ENCODE data around the gene FAM47E. TPM values are rescaled to one million over a fixed set of nuclear protein-coding genes. Genes with fewer than 3 reads are reported as not detected.
"Not testable (repeated sequence)": the region's sequence is repeated elsewhere in the genome, so short reads cannot be mapped to it uniquely, and the experiment has no call there.

The FAM47E gene
- polyA plus RNA-seq, 4 donors, result 1.8 to 24.7 (median 5.3) TPM

DNA sequence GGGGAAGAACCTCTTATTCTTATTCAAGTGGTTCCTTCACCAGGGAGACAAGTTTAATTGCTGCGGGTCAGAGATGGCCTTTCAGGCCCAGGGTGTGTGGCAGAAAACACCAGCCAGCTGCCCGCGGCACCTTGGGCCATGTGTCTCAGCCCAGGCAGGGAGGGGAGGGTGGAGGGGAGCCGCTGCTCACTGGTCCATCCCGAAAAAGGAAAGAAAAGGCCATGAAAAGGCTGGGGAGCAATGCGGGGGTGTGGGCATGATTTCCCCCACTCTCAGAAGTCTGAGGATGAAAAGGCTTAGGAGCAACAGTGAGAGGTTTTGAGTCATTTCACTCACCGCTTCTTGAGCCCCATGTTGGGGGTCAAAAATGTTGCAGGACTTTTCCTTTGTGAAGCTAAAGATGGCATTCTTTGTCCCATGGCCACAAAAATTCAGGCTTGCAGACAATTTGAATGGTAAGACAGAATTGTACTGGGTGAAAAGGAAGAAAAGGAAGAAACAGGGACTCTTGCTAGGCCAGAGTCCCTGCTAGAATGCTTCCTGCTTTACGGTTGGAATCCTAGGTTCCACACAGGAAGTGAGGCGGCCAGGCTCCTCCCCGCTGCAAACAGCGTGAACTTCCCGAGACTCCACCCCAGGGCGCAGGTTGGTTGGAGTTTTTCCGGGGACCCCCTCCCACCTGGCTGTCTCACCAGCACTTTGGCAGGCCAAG is 17.4 kb upstream of the FAM47E start:
- whole genome bisulfite sequencing, 3 donors, result 83 to 95% (median 85%) methylated on average over 14 of the region's 14 CpGs
- Histone ChIP-seq H3K9me3 (ENCODE audit: control insufficient read depth in 2 of 2, insufficient read depth in 1 of 2, low read depth in 1 of 2, low read length in 1 of 2) (peaks cover 0 to 34% of the 10 kb centered on the region in 2 donors), H3K27ac (ENCODE audit: low read depth in 1 of 3, low read length in 2 of 3) (peak overlapping the region in 1 of 3 donors; percentile 80), H3K36me3 (ENCODE audit: control insufficient read depth in 3 of 3, insufficient read depth in 2 of 3, low read depth in 1 of 3, low read length in 3 of 3) (peaks cover 0 to 6% (median 0%) of the 10 kb centered on the region in 3 donors), H3K4me1 (ENCODE audit: control insufficient read depth in 3 of 3, insufficient read depth in 2 of 3, low read depth in 1 of 3, low read length in 2 of 3) (peaks cover 0 to 19% (median 0%) of the 10 kb centered on the region in 3 donors), H3K27me3 (ENCODE audit: control insufficient read depth in 3 of 3, insufficient read depth in 3 of 3, low read length in 3 of 3) (no peaks in the 10 kb centered on the region), H3K4me3 (ENCODE audit: low read depth in 1 of 3, low read length in 3 of 3) (peak overlapping the region in 1 of 3 donors; percentile 45)
- DNase-seq, result no peak
- no peak for FAIRE-seq

DNA sequence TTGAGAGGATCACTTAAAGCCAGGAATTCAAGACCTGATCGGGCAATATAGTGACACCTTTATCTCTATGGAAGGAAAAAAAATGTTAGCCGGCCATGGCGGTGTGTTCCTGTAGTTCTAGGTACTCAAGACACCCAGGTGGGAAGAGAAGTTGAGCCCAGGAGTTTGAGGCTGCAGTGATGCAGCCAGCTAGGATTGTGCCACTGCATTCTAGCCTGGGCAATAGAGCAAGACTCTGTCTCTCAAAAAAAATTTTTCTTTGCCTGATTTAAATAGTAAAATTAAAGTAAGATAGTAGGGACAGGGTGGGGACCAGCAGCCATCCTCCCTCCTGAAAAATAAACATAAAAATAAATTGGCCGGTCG is 16.9 kb upstream of the FAM47E start:
- FAIRE-seq, result no peak
- H3K4me3 ChIP-seq (ENCODE audit: low read depth in 1 of 3, low read length in 3 of 3), result peak overlapping the region in 1 of 3 donors; percentile 45

DNA sequence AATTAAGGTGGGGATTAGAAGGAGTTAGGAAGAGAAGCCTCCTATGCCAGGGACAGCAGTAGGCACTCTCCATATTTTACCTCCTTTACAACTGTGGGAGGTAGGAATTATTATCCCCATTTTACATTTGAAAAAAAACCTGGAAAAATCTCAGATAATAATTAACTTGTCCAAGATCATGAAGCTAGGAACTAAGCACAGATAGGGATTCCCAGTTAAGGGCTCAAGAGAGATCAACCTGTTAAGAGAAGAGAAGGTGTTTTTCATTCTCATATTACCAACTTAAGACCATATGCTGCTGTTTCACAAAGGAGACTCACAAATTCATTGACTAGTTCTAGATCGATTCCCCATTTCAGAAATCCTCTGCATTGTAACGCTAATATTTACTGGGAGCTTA is 16.1 kb upstream of the FAM47E start:
- peaks cover 0 to 23% of the 10 kb centered on the region in 2 donors for H3K9me3 ChIP-seq (ENCODE audit: control insufficient read depth in 2 of 2, insufficient read depth in 1 of 2, low read depth in 1 of 2, low read length in 1 of 2)
- DNase-seq, result no peak
- H3K4me3 ChIP-seq (ENCODE audit: low read depth in 1 of 3, low read length in 3 of 3), result no peak overlapping the region
- 15 to 66% (median 51%) methylated on average over 2 of the region's 2 CpGs for WGBS, 3 donors
- no peaks in the 10 kb centered on the region for H3K27me3 ChIP-seq (ENCODE audit: control insufficient read depth in 3 of 3, insufficient read depth in 3 of 3, low read length in 3 of 3)
- FAIRE-seq, result no peak
- peaks cover 0 to 19% (median 0%) of the 10 kb centered on the region in 3 donors for H3K4me1 ChIP-seq (ENCODE audit: control insufficient read depth in 3 of 3, insufficient read depth in 2 of 3, low read depth in 1 of 3, low read length in 2 of 3)
- H3K36me3 ChIP-seq (ENCODE audit: control insufficient read depth in 3 of 3, insufficient read depth in 2 of 3, low read depth in 1 of 3, low read length in 3 of 3), result peaks cover 0 to 2% (median 0%) of the 10 kb centered on the region in 3 donors
- peak overlapping the region in 1 of 3 donors; percentile 80 for H3K27ac ChIP-seq (ENCODE audit: low read depth in 1 of 3, low read length in 2 of 3)

More for the DNA sequence above, 16.9 kb upstream of the FAM47E start:
- Histone ChIP-seq H3K36me3 (ENCODE audit: control insufficient read depth in 3 of 3, insufficient read depth in 2 of 3, low read depth in 1 of 3, low read length in 3 of 3) (peaks cover 0 to 6% (median 0%) of the 10 kb centered on the region in 3 donors), H3K27ac (ENCODE audit: low read depth in 1 of 3, low read length in 2 of 3) (peak overlapping the region in 1 of 3 donors; percentile 80), H3K4me1 (ENCODE audit: control insufficient read depth in 3 of 3, insufficient read depth in 2 of 3, low read depth in 1 of 3, low read length in 2 of 3) (peaks cover 0 to 19% (median 0%) of the 10 kb centered on the region in 3 donors), H3K27me3 (ENCODE audit: control insufficient read depth in 3 of 3, insufficient read depth in 3 of 3, low read length in 3 of 3) (no peaks in the 10 kb centered on the region), H3K9me3 (ENCODE audit: control insufficient read depth in 2 of 2, insufficient read depth in 1 of 2, low read depth in 1 of 2, low read length in 1 of 2) (peaks cover 0 to 30% of the 10 kb centered on the region in 2 donors)
- no peak for DNase-seq
- 85 to 94% (median 88%) methylated on average over 5 of the region's 5 CpGs for WGBS, 3 donors

DNA sequence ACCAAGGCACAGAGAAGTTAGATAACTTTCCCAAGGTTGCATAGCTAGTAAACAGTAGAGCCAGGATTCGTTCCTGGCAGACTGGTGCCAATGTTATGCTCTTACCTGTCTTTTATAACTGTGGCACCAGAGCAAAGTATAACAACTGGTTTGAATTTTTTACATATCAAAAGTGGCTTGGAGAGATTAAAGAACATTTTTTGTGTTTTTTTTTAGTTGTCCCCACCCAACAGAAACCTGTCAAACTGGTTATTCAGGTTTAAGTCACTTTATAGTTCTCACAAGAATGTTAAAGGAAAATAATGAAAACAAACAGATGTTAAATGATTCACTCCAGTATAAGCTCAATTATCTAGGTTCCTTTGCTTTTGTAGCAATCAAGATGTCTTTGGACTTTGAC is 15.6 kb upstream of the FAM47E start:
- WGBS, 3 donors, result 12 to 35% (median 26%) methylated on average over 1 of the region's 1 CpG

DNA sequence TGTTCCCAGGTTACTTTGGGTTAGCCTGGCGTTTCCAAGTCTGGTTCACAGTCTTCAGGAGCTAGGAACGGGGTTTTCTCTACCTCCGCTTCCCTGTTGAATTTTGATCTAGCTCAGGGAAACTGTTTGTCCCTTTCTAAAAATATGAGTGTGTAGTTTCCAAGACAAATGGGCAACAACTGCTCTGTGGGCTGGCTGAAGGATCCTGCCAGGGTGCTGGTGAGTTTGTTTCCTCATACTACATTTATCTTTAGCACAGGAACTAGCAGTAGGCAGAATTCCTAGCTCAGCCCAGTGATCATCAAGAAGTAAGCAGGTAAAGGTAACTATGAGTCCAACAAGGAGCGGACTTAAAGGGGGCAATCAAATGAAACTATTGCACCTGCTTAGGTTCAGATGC is 13.3 kb upstream of the FAM47E start:
- WGBS, 3 donors, result 85 to 89% (median 89%) methylated on average over 4 of the region's 4 CpGs
- FAIRE-seq, result no peak
- H3K36me3 ChIP-seq (ENCODE audit: control insufficient read depth in 3 of 3, insufficient read depth in 2 of 3, low read depth in 1 of 3, low read length in 3 of 3), result no peaks in the 10 kb centered on the region
- peaks cover 0 to 15% (median 0%) of the 10 kb centered on the region in 3 donors for H3K4me1 ChIP-seq (ENCODE audit: control insufficient read depth in 3 of 3, insufficient read depth in 2 of 3, low read depth in 1 of 3, low read length in 2 of 3)
- H3K27ac ChIP-seq (ENCODE audit: low read depth in 1 of 3, low read length in 2 of 3), result no peak overlapping the region
- H3K27me3 ChIP-seq (ENCODE audit: control insufficient read depth in 3 of 3, insufficient read depth in 3 of 3, low read length in 3 of 3), result no peaks in the 10 kb centered on the region
- H3K4me3 ChIP-seq (ENCODE audit: low read depth in 1 of 3, low read length in 3 of 3), result no peak overlapping the region
- DNase-seq, result no peak
- peaks cover 0 to 24% of the 10 kb centered on the region in 2 donors for H3K9me3 ChIP-seq (ENCODE audit: control insufficient read depth in 2 of 2, insufficient read depth in 1 of 2, low read depth in 1 of 2, low read length in 1 of 2)

More for the DNA sequence above, 15.6 kb upstream of the FAM47E start:
- H3K4me1 ChIP-seq (ENCODE audit: control insufficient read depth in 3 of 3, insufficient read depth in 2 of 3, low read depth in 1 of 3, low read length in 2 of 3), result peaks cover 0 to 19% (median 0%) of the 10 kb centered on the region in 3 donors
- H3K36me3 ChIP-seq (ENCODE audit: control insufficient read depth in 3 of 3, insufficient read depth in 2 of 3, low read depth in 1 of 3, low read length in 3 of 3), result no peaks in the 10 kb centered on the region
- peak overlapping the region in 1 of 3 donors; percentile 80 for H3K27ac ChIP-seq (ENCODE audit: low read depth in 1 of 3, low read length in 2 of 3)
- DNase-seq, result peak; percentile 92 to 93
- no peaks in the 10 kb centered on the region for H3K27me3 ChIP-seq (ENCODE audit: control insufficient read depth in 3 of 3, insufficient read depth in 3 of 3, low read length in 3 of 3)
- H3K9me3 ChIP-seq (ENCODE audit: control insufficient read depth in 2 of 2, insufficient read depth in 1 of 2, low read depth in 1 of 2, low read length in 1 of 2), result peaks cover 0 to 20% of the 10 kb centered on the region in 2 donors
- FAIRE-seq, result peak; percentile 39
- H3K4me3 ChIP-seq (ENCODE audit: low read depth in 1 of 3, low read length in 3 of 3), result no peak overlapping the region

DNA sequence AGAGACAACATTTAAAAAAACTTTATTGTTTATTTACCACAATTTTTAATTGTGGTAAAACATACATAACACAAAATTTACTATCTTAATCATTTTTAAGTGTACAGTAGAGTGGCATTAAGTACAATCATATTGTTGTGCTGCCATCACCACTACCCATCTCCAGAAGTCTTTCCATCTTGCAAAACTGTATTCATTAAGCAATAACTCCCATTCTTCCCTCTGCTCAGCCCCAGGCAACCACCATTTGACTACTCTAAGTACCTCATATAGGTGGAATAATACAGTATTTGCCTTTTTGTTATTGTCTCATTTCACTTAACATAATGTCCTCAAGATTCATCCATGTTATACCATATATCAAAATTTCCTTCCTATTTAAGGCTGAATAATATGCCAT is 12.8 kb upstream of the FAM47E start:
- FAIRE-seq, result no peak

DNA sequence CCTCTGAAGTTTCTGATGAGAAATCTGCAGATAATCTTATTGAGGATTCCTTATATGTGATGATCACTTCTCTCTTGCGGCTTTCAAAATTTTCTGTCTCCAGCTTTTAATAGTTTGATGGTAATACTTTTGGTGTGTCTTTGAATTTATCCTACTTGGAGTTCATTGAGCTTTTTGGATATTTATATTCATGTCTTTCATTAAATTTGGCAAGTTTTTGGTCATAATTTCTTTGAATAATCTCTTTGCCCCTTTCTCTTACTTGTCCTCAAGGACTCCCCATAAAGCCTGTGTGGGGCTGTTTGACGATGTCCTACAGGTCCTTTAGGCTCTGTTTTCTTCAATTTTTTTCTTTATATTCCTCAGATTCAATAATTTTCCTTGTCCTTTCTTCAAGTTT is 11.3 kb upstream of the FAM47E start:
- DNase-seq, result no peak
- no peaks in the 10 kb centered on the region for H3K27me3 ChIP-seq (ENCODE audit: control insufficient read depth in 3 of 3, insufficient read depth in 3 of 3, low read length in 3 of 3)
- H3K4me1 ChIP-seq (ENCODE audit: control insufficient read depth in 3 of 3, insufficient read depth in 2 of 3, low read depth in 1 of 3, low read length in 2 of 3), result peaks cover 0 to 7% (median 0%) of the 10 kb centered on the region in 3 donors
- no peak overlapping the region for H3K4me3 ChIP-seq (ENCODE audit: low read depth in 1 of 3, low read length in 3 of 3)
- 93 to 94% (median 94%) methylated on average over 2 of the region's 2 CpGs for WGBS, 3 donors
- H3K27ac ChIP-seq (ENCODE audit: low read depth in 1 of 3, low read length in 2 of 3), result no peak overlapping the region
- no peaks in the 10 kb centered on the region for H3K36me3 ChIP-seq (ENCODE audit: control insufficient read depth in 3 of 3, insufficient read depth in 2 of 3, low read depth in 1 of 3, low read length in 3 of 3)
- peaks cover 0 to 24% of the 10 kb centered on the region in 2 donors for H3K9me3 ChIP-seq (ENCODE audit: control insufficient read depth in 2 of 2, insufficient read depth in 1 of 2, low read depth in 1 of 2, low read length in 1 of 2)
- no peak for FAIRE-seq

More for the DNA sequence above, 12.8 kb upstream of the FAM47E start:
- H3K4me1 ChIP-seq (ENCODE audit: control insufficient read depth in 3 of 3, insufficient read depth in 2 of 3, low read depth in 1 of 3, low read length in 2 of 3), result peaks cover 0 to 15% (median 0%) of the 10 kb centered on the region in 3 donors
- no peak overlapping the region for H3K27ac ChIP-seq (ENCODE audit: low read depth in 1 of 3, low read length in 2 of 3)
- no peak for DNase-seq
- no peaks in the 10 kb centered on the region for H3K36me3 ChIP-seq (ENCODE audit: control insufficient read depth in 3 of 3, insufficient read depth in 2 of 3, low read depth in 1 of 3, low read length in 3 of 3)
- peaks cover 0 to 24% of the 10 kb centered on the region in 2 donors for H3K9me3 ChIP-seq (ENCODE audit: control insufficient read depth in 2 of 2, insufficient read depth in 1 of 2, low read depth in 1 of 2, low read length in 1 of 2)
- H3K27me3 ChIP-seq (ENCODE audit: control insufficient read depth in 3 of 3, insufficient read depth in 3 of 3, low read length in 3 of 3), result no peaks in the 10 kb centered on the region
- no peak overlapping the region for H3K4me3 ChIP-seq (ENCODE audit: low read depth in 1 of 3, low read length in 3 of 3)

DNA sequence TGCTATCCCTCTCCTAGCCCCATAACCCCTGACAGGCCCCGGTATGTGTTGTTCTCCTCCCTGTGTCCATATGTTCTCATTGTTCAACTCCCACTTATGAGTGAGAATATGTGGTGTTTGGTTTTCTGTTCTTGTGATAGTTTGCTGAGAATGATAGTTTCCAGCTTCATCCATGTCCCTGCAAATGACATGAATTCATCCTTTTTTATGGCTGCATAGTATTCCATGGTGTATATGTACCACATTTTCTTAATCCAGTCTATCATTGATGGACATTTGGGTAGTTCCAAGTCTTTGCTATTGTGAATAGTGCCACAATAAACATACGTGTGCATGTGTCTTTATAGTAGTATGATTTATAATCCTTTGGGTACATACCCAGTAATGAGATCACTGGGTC is 7.6 kb upstream of the FAM47E start:
- not testable (repeated sequence) for H3K4me3 ChIP-seq (ENCODE audit: low read depth in 1 of 3, low read length in 3 of 3); DNase-seq; H3K36me3 ChIP-seq (ENCODE audit: control insufficient read depth in 3 of 3, insufficient read depth in 2 of 3, low read depth in 1 of 3, low read length in 3 of 3); H3K27ac ChIP-seq (ENCODE audit: low read depth in 1 of 3, low read length in 2 of 3); H3K4me1 ChIP-seq (ENCODE audit: control insufficient read depth in 3 of 3, insufficient read depth in 2 of 3, low read depth in 1 of 3, low read length in 2 of 3); H3K9me3 ChIP-seq (ENCODE audit: control insufficient read depth in 2 of 2, insufficient read depth in 1 of 2, low read depth in 1 of 2, low read length in 1 of 2); FAIRE-seq; H3K27me3 ChIP-seq (ENCODE audit: control insufficient read depth in 3 of 3, insufficient read depth in 3 of 3, low read length in 3 of 3)
- WGBS, 3 donors, result 96 to 98% (median 98%) methylated on average over 2 of the region's 2 CpGs
